ENCODE measurements around the gene MT1A. TPM values are rescaled to one million over a fixed set of nuclear protein-coding genes. Genes with fewer than 3 reads are reported as not detected.
"Not testable (repeated sequence)": the region's sequence is repeated elsewhere in the genome, so short reads cannot be mapped to it uniquely, and the experiment has no call there.

MT1A gene
- total and polyA plus RNA-seq, 9 donors: 1.3 to 61.0 (median 7.4) TPM; not detected in 1

DNA sequence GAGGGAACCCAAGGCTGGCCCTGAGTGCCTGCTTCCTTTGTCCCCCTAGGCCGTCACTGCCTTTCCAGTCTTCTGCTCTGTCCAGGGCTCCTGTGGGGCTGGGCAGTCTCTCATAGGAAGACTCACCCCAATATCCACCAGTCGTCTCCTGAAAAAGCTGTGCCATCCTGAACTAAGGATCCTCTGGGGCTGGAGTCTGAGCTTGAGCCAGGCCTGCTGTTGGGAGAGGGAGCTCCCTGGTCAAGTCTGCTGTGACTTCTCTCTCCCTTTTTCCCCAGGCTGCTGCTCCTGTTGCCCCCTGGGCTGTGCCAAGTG lies 32.1 kb downstream of the MT1A start:
- Histone ChIP-seq H3K4me1 (ENCODE audit: insufficient read depth) (no peaks in the 10 kb centered on the region), H3K9me3 (no peaks in the 10 kb centered on the region), H3K27ac (no peak overlapping the region), H3K36me3 (no peaks in the 10 kb centered on the region), H3K4me3 (no peak overlapping the region), H3K27me3 (no peaks in the 10 kb centered on the region)
- intact Hi-C loops (cut with DNase I): loop anchor here in 1 of 4 donors (10.0 kb wide), 1 partner anchor 46 kb away; the partner anchor contains the start of gene MT1E
- DNase-seq: no peak
- TF ChIP-seq CTCF (IDR thresholded peaks at IDR 0.05): no peak
- TF ChIP-seq POLR2A (IDR thresholded peaks at IDR 0.05): no peak
- no peak for TF ChIP-seq EP300 (IDR thresholded peaks at IDR 0.05)
- WGBS, 3 donors: 43 to 93% (median 46%) methylated on average over 2 of the region's 2 CpGs

- H3K27me3 ChIP-seq; H3K9me3 ChIP-seq; H3K36me3 ChIP-seq; H3K4me1 ChIP-seq (ENCODE audit: insufficient read depth); DNase-seq; H3K27ac ChIP-seq; H3K4me3 ChIP-seq: not testable (repeated sequence)
- 20 to 36% (median 32%) methylated on average over 2 of the region's 2 CpGs for WGBS, 3 donors
- intact Hi-C loops (cut with DNase I): loop anchor here in 1 of 4 donors (10.0 kb wide), 1 partner anchor 47 kb away; the partner anchor contains the start of gene MT1E
Measured at GRCh38 chr16:56671691-56672090, 33.2 kb downstream of the MT1A start.

DNA sequence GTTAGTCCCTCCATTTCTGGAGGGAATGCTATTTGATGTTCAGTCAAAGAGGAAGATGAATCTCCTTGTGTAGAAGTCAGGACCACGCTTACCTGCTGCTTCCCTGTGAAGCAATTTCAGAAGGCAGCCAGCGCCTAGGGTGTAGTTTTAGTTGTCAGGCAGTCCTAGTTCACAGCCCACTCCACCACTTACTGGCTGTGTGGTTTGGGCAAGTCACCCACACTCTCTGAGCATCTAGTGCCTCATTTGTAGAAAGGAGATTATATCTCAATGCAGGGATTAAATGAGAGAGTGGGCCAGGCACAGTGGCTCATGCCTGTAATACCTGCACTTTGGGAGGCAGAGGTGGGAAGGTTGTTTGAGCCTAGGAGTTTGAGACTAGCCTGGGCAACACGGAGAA lies 33.7 kb downstream of the MT1A start:
- not testable (repeated sequence) for H3K27ac ChIP-seq; H3K4me1 ChIP-seq (ENCODE audit: insufficient read depth); H3K4me3 ChIP-seq; H3K36me3 ChIP-seq; DNase-seq; H3K27me3 ChIP-seq; H3K9me3 ChIP-seq
- 70 to 84% (median 84%) methylated on average over 3 of the region's 3 CpGs for WGBS, 3 donors
- intact Hi-C loops (cut with DNase I): loop anchor here in 1 of 4 donors (10.0 kb wide), 1 partner anchor 47 kb away; the partner anchor contains the start of gene MT1E

DNA sequence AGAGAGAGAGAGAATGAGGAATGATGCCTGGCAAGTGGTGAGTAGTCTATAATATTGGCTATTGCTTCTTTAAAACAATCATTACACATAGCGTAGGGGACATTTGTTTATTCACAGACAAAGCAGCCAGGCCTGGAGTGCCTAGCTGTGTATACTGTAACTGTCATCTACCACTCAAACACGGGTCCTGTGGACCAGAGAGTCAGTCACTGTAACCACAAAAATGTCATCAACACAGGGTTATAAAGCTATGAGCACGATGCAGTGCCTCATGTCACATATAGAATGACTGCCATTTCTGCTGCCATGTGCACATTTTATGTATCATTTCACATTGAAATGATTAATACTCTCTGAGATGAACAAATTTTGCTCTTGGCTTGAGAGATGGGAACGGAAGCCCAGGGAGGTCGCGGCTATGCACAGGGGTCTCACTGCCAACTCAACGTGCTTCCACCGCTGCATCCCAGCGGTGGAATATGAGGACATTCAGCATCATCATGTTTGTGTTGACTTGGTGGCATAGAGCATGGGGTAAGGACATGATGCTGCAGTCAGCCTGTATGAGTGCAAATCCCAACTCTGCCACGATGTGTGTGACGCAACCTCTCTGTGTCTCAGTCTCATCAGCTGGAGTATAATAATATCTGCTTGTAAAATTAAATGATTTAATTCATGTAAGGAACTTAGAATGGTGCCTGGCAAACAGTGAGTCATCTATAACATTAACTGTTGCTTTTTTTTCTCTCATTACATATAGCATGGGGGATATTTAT lies 34.5 kb downstream of the MT1A start:
- intact Hi-C loops (cut with DNase I): loop anchor here in 1 of 4 donors (10.0 kb wide), 1 partner anchor 48 kb away; the partner anchor contains the start of gene MT1E
- Histone ChIP-seq H3K4me1 (ENCODE audit: insufficient read depth) (no peaks in the 10 kb centered on the region), H3K36me3 (no peaks in the 10 kb centered on the region), H3K27me3 (no peaks in the 10 kb centered on the region), H3K4me3 (no peak overlapping the region), H3K9me3 (no peaks in the 10 kb centered on the region), H3K27ac (no peak overlapping the region)
- no peak for DNase-seq
- TF ChIP-seq EP300 (IDR thresholded peaks at IDR 0.05) (no peak), POLR2A (IDR thresholded peaks at IDR 0.05) (no peak), CTCF (IDR thresholded peaks at IDR 0.05) (no peak)
- WGBS, 3 donors: 83 to 90% (median 87%) methylated on average over 11 of the region's 11 CpGs

- intact Hi-C loops (cut with DNase I): loop anchor here in 1 of 4 donors (10.0 kb wide), 1 partner anchor 49 kb away; the partner anchor contains the start of gene MT1E
- 40 to 48% (median 42%) methylated on average over 12 of the region's 12 CpGs for WGBS, 3 donors
- TF ChIP-seq POLR2A (IDR thresholded peaks at IDR 0.05) (no peak), CTCF (IDR thresholded peaks at IDR 0.05) (peak in 1 of 3 donors; percentile 23), EP300 (IDR thresholded peaks at IDR 0.05) (no peak)
- no peak for DNase-seq
- Histone ChIP-seq H3K4me3 (no peak overlapping the region), H3K4me1 (ENCODE audit: insufficient read depth) (no peaks in the 10 kb centered on the region), H3K27me3 (no peaks in the 10 kb centered on the region), H3K27ac (no peak overlapping the region), H3K36me3 (no peaks in the 10 kb centered on the region), H3K9me3 (no peaks in the 10 kb centered on the region)
Measured at GRCh38 chr16:56673921-56674320, 35.5 kb downstream of the MT1A start.

DNA sequence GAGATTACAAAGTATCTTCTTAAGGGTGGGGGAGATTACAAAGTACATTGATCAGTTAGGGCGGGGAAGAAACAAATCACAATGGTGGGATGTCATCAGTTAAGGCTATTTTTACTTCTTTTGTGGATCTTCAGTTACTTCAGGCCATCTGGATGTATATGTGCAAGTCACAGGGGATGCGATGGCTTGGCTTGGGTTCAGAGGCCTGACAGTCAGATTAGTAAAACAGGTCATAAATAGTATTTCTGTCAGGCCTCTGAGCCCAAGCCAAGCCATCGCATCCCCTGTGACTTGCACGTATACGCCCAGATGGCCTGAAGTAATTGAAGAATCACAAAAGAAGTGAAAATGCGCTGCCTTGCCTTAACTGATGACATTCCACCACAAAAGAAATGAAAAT lies 36.1 kb downstream of the MT1A start:
- not testable (repeated sequence) for H3K27ac ChIP-seq; H3K4me1 ChIP-seq (ENCODE audit: insufficient read depth); H3K9me3 ChIP-seq; H3K4me3 ChIP-seq; H3K27me3 ChIP-seq; H3K36me3 ChIP-seq; DNase-seq
- intact Hi-C loops (cut with DNase I): loop anchor here in 1 of 4 donors (10.0 kb wide), 1 partner anchor 50 kb away; the partner anchor contains the start of gene MT1E
- WGBS, 3 donors: 88 to 96% (median 92%) methylated on average over 6 of the region's 6 CpGs

Measured in ovary (tissue), 9 donors.